ENCODE measurements around the gene DLAT. TPM values are rescaled to one million over a fixed set of nuclear protein-coding genes. Genes with fewer than 3 reads are reported as not detected.
A peak's percentile ranks its signal among the peaks of the same experiment; 100 is the strongest.
"Not testable (repeated sequence)": the region's sequence is repeated elsewhere in the genome, so short reads cannot be mapped to it uniquely, and the experiment has no call there.

The DLAT gene
- total RNA-seq, 1 experiment from 2014 or later: 102 TPM

DNA sequence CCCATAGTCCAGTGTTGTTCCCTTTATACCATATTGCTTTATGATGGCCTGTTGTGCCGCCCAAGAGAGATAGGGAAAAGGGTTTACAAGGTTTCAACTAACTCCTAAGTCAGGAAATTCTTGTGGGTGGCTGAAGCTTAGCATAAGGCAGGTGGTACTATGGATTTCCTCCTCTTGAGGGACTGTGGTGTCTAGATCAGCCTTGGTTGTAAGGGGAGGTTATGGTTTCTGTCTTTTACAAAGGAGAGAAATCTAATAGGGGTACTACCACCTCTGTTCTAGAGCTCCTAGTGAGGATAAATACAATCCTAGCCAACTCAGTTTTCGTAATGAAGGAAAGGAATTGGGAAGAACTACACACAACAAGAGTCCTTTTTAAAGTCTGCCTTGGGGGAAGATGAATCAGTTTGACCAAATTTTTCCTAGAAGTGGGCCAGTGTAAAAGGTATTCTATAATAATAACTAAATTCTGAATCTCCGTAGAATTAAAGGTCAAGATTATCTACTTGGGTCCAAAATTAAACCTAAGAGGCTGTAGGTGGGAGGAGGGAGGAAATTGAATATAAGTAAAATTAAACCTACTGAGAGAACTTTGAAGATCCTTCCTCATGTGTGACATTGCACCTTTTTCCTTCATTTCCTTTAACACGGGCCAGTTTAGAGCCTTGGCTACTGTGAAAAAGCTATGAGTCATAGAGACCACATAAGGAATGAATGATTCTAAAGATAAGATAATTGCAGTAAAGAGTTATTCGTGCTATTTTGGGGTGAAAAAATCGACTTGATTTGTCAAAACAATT is 17.2 kb downstream of the DLAT start:
- Histone ChIP-seq H3K36me3 (ENCODE audit: low read depth, low read length) (peaks cover 65% of the 10 kb centered on the region), H4K20me1 (ENCODE audit: low read length) (no peaks in the 10 kb centered on the region), H2AFZ (ENCODE audit: low read length) (no peak overlapping the region), H3K4me1 (ENCODE audit: insufficient read depth, low read length) (peaks cover 12% of the 10 kb centered on the region), H3K79me2 (ENCODE audit: low read length) (no peaks in the 10 kb centered on the region; the same call in 1 of the 2 replicates), H3K27me3 (ENCODE audit: low read length) (no peaks in the 10 kb centered on the region), H3K27ac (ENCODE audit: low read length) (no peak overlapping the region; the same call in 1 of the 2 replicates), H3K4me2 (ENCODE audit: low read length) (0 out of 2 replicates have a peak overlapping the region, but pooled peaks have one; percentile 5), H3K9me3 (ENCODE audit: low read length) (no peaks in the 10 kb centered on the region), H3K9me2 (replicated peaks; ENCODE audit: low read length) (no peaks in the 10 kb centered on the region), H3K9ac (ENCODE audit: low read length) (no peak overlapping the region), H3F3A (ENCODE audit: low read length, unreplicated experiment) (peaks cover 7% of the 10 kb centered on the region), H3K4me3 (ENCODE audit: low read length) (no peak overlapping the region)
- peak; percentile 41 for DNase-seq
- BruUV-seq (replicated peaks): no TSS peak
- CTCF ChIA-PET: no interaction called here
- peak; percentile 54 for ATAC-seq
- no peak for TF ChIP-seq EZH2 (IDR thresholded peaks at IDR 0.05; ENCODE audit: low read length, unreplicated experiment)
- no peak for TF ChIP-seq EZH2phosphoT487 (IDR thresholded peaks at IDR 0.05; ENCODE audit: borderline replicate concordance, low read length)
- TF ChIP-seq, protein P1, sequence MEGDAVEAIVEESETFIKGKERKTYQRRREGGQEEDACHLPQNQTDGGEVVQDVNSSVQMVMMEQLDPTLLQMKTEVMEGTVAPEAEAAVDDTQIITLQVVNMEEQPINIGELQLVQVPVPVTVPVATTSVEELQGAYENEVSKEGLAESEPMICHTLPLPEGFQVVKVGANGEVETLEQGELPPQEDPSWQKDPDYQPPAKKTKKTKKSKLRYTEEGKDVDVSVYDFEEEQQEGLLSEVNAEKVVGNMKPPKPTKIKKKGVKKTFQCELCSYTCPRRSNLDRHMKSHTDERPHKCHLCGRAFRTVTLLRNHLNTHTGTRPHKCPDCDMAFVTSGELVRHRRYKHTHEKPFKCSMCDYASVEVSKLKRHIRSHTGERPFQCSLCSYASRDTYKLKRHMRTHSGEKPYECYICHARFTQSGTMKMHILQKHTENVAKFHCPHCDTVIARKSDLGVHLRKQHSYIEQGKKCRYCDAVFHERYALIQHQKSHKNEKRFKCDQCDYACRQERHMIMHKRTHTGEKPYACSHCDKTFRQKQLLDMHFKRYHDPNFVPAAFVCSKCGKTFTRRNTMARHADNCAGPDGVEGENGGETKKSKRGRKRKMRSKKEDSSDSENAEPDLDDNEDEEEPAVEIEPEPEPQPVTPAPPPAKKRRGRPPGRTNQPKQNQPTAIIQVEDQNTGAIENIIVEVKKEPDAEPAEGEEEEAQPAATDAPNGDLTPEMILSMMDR (conservative IDR thresholded peaks at IDR 0.05; ENCODE audit: low read depth, low read length): no peak
- intact Hi-C loops (cut with micrococcal nuclease): no loop called here
- POLR2A ChIA-PET (ENCODE audit: unreplicated experiment): no interaction called here

DNA sequence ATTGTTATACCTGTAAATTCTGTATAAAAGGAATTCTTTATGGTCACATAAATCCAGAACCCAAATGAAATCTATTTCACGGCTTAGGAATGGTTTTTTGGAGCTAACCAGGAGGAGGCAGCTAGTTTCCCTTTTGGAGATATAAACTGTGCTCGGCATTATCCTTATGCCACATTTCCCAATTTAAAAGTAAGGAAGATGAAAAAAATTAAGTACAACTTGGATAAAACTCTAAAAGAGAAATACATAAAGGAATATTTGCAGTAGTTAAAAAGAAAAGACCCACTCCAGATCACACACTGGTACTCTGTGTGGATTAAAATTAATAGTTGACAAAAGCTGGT is 17.7 kb downstream of the DLAT start:
- no peaks in the 10 kb centered on the region for H3K9me2 ChIP-seq (replicated peaks; ENCODE audit: low read length)
- intact Hi-C loops (cut with micrococcal nuclease): no loop called here
- H3K4me1 ChIP-seq (ENCODE audit: insufficient read depth, low read length): peaks cover 12% of the 10 kb centered on the region
- no peak overlapping the region for H3K27ac ChIP-seq (ENCODE audit: low read length)
- BruUV-seq (replicated peaks): no TSS peak
- peaks cover 7% of the 10 kb centered on the region for H3F3A ChIP-seq (ENCODE audit: low read length, unreplicated experiment)
- no peaks in the 10 kb centered on the region; the same call in 1 of the 2 replicates for H3K79me2 ChIP-seq (ENCODE audit: low read length)
- peaks cover 61% of the 10 kb centered on the region for H3K36me3 ChIP-seq (ENCODE audit: low read depth, low read length)
- POLR2A ChIA-PET (ENCODE audit: unreplicated experiment): no interaction called here
- no peak for ATAC-seq
- H3K4me2 ChIP-seq (ENCODE audit: low read length): no peak overlapping the region
- CTCF ChIA-PET: no interaction called here
- no peaks in the 10 kb centered on the region for H3K9me3 ChIP-seq (ENCODE audit: low read length)
- TF ChIP-seq EZH2phosphoT487 (IDR thresholded peaks at IDR 0.05; ENCODE audit: borderline replicate concordance, low read length): no peak
- TF ChIP-seq, protein P1 (conservative IDR thresholded peaks at IDR 0.05; ENCODE audit: low read depth, low read length): no peak
- no peak for TF ChIP-seq EZH2 (IDR thresholded peaks at IDR 0.05; ENCODE audit: low read length, unreplicated experiment)
- H3K27me3 ChIP-seq (ENCODE audit: low read length): no peaks in the 10 kb centered on the region
- H3K4me3 ChIP-seq (ENCODE audit: low read length): no peak overlapping the region
- no peaks in the 10 kb centered on the region for H4K20me1 ChIP-seq (ENCODE audit: low read length)
- no peak overlapping the region for H2AFZ ChIP-seq (ENCODE audit: low read length)
- DNase-seq: no peak
- H3K9ac ChIP-seq (ENCODE audit: low read length): no peak overlapping the region

DNA sequence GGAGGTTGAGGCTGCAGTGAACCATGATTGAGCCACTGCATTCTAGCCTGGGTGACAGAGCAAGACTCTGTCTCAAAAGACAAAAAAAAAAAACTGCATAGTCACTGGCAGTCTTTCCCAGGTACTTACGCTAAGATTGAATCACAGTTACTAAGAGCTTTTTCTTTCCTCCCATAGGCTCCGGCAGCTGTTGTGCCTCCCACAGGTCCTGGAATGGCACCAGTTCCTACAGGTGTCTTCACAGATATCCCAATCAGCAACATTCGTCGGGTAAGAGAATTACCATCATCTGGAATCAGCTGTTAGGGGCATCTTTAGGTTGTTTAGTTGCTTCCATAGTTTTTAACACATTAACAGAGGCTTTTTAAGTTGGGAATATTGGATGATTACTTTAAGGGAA is 19.8 kb downstream of the DLAT start:
- no peaks in the 10 kb centered on the region for H4K20me1 ChIP-seq (ENCODE audit: low read length)
- TF ChIP-seq, protein P1 (conservative IDR thresholded peaks at IDR 0.05; ENCODE audit: low read depth, low read length): no peak
- TF ChIP-seq EZH2phosphoT487 (IDR thresholded peaks at IDR 0.05; ENCODE audit: borderline replicate concordance, low read length) (no peak), EZH2 (IDR thresholded peaks at IDR 0.05; ENCODE audit: low read length, unreplicated experiment) (no peak)
- ChIA-PET CTCF (no interaction called here), POLR2A (ENCODE audit: unreplicated experiment) (no interaction called here)
- H2AFZ ChIP-seq (ENCODE audit: low read length): no peak overlapping the region
- BruUV-seq (replicated peaks): no TSS peak
- H3K9me2 ChIP-seq (replicated peaks; ENCODE audit: low read length): no peaks in the 10 kb centered on the region
- peaks cover 16% of the 10 kb centered on the region for H3K4me1 ChIP-seq (ENCODE audit: insufficient read depth, low read length)
- DNase-seq: no peak
- H3K27ac ChIP-seq (ENCODE audit: low read length): no peak overlapping the region
- H3K36me3 ChIP-seq (ENCODE audit: low read depth, low read length): peaks cover 64% of the 10 kb centered on the region
- no peaks in the 10 kb centered on the region for H3K27me3 ChIP-seq (ENCODE audit: low read length)
- H3K79me2 ChIP-seq (ENCODE audit: low read length): peaks cover 4% of the 10 kb centered on the region; the same call in 1 of the 2 replicates
- peaks cover 7% of the 10 kb centered on the region for H3F3A ChIP-seq (ENCODE audit: low read length, unreplicated experiment)
- ATAC-seq: no peak
- H3K4me2 ChIP-seq (ENCODE audit: low read length): no peak overlapping the region
- intact Hi-C loops (cut with micrococcal nuclease): no loop called here
- no peak overlapping the region for H3K9ac ChIP-seq (ENCODE audit: low read length)
- H3K4me3 ChIP-seq (ENCODE audit: low read length): no peak overlapping the region
- no peaks in the 10 kb centered on the region for H3K9me3 ChIP-seq (ENCODE audit: low read length)

DNA sequence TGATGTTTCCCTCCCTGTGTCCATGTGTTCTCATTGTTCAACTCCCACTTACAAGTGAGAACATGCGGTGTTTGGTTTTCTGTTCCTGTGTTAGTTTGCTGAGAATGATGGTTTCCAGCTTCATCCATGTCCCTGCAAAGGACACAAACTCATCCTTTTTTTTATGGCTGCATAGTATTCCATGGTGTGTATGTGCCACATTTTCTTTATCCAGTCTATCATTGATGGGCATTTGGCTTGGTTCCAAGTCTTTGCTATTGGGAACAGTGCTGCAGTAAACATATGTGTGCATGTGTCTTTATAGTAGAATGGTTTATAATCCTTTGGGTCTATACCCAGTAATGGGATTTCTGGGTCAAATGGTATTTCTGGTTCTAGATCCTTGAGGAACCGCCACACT is 21.4 kb downstream of the DLAT start:
- H3F3A ChIP-seq (ENCODE audit: low read length, unreplicated experiment); H2AFZ ChIP-seq (ENCODE audit: low read length); ATAC-seq; H3K4me3 ChIP-seq (ENCODE audit: low read length); H3K27ac ChIP-seq (ENCODE audit: low read length); CTCF ChIA-PET; H4K20me1 ChIP-seq (ENCODE audit: low read length); intact Hi-C loops (cut with micrococcal nuclease); H3K4me2 ChIP-seq (ENCODE audit: low read length); DNase-seq; H3K27me3 ChIP-seq (ENCODE audit: low read length); H3K9me2 ChIP-seq (replicated peaks; ENCODE audit: low read length); POLR2A ChIA-PET (ENCODE audit: unreplicated experiment); H3K9ac ChIP-seq (ENCODE audit: low read length); H3K9me3 ChIP-seq (ENCODE audit: low read length); BruUV-seq (replicated peaks): not testable (repeated sequence)
- Histone ChIP-seq H3K4me1 (ENCODE audit: insufficient read depth, low read length) (peaks cover 16% of the 10 kb centered on the region), H3K36me3 (ENCODE audit: low read depth, low read length) (peaks cover 70% of the 10 kb centered on the region), H3K79me2 (ENCODE audit: low read length) (peaks cover 11% of the 10 kb centered on the region; the same call in 1 of the 2 replicates)

All from PC-3 (cell line).